WI38 (cell line): ENCODE results near the gene MYO1C.

Source experiments
- H3K4me3 ChIP-seq: 2 replicates; pipeline ENCODE4 v1.5.1; 2011; ENCODE audit warnings: low read depth, mild to moderate bottlenecking, control low read depth, low read length
- CTCF ChIP-seq: IDR thresholded peaks from 2 replicates; pipeline ENCODE4 v1.5.1; 2012; ENCODE audit warnings: low read depth, mild to moderate bottlenecking, control low read depth, low read length

Gene MYO1C

GRCh38 chr17:1492249-1493206 lies at the start of gene MYO1C:
TSS of gene MYO1C (minus strand) at chr17:1492686. CDS start at chr17:1492487, 199 bp downstream.
- no peak for TF ChIP-seq CTCF
- H3K4me3 ChIP-seq: peak within 1 kb of the TSS; percentile 45

- no peak overlapping the region for H3K4me3 ChIP-seq
- TF ChIP-seq CTCF: no peak
Measured at GRCh38 chr17:1541367-1541904, 49.0 kb upstream of the MYO1C start.

- TF ChIP-seq CTCF: no peak
- no peak overlapping the region for H3K4me3 ChIP-seq
Measured at GRCh38 chr17:1539811-1540210, 47.3 kb upstream of the MYO1C start.

- no peak overlapping the region for H3K4me3 ChIP-seq
- TF ChIP-seq CTCF: no peak
Measured at GRCh38 chr17:1535737-1536136, 43.3 kb upstream of the MYO1C start.

- no peak overlapping the region for H3K4me3 ChIP-seq
- no peak for TF ChIP-seq CTCF
Measured at GRCh38 chr17:1533661-1534325, 41.3 kb upstream of the MYO1C start.

GRCh38 chr17:1532836-1533602 lies 40.5 kb upstream of the MYO1C start:
- no peak for TF ChIP-seq CTCF
- no peak overlapping the region for H3K4me3 ChIP-seq
